Endothelial cell of umbilical vein (primary cell): ENCODE measurements around the gene TSPEAR.

Experiments
- MYC ChIP-seq: IDR thresholded peaks from one replicate; pipeline ENCODE4 v1.6.1; 2011; ENCODE audit warnings: mild to moderate bottlenecking, low read depth, low read length
- POLR2A ChIP-seq: IDR thresholded peaks from 2 replicates; pipeline ENCODE4 v1.6.1; 2012; ENCODE audit warnings: low read depth, mild to moderate bottlenecking, control low read depth, low read length
- POLR2AphosphoS5 ChIP-seq: IDR thresholded peaks from 2 replicates; pipeline ENCODE4 v1.6.1; 2012; ENCODE audit warnings: low read depth, mild to moderate bottlenecking, control low read depth, low read length, moderate library complexity; ENCODE audit not compliant: insufficient read depth
- TF ChIP-seq, protein P1 (sequence below), 2 donors: IDR thresholded peaks; 1 replicate in 1 of 2; 2 replicates in 1 of 2; pipeline ENCODE4 v1.5.1; 2011; ENCODE audit warnings: low read length in 2 of 2, mild to moderate bottlenecking in 2 of 2, moderate library complexity in 2 of 2, control low read depth in 1 of 2, inconsistent platforms in 1 of 2, low read depth in 1 of 2; ENCODE audit not compliant: insufficient read depth in 1 of 2; ENCODE audit errors: extremely low read depth in 1 of 2

DNA sequence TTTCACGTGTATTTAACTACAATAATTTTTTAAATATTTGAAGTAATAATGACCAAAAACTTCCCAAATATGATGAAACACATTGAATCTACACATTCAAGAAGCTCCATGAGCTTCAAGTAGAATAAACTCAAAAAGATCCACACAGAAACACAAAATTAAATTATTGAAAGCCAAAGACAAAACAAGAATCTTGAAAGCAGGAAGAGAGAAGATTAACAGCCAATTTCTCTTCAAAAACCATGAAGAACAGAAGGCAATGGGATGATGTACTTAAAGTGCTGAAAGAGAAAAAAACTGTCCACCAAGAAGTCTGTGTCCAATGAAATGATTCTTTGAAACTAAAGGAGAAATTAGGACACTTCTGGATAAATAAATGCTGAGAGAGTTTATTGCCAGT lies 79.3 kb downstream of the TSPEAR start:
- TF ChIP-seq POLR2A, result no peak
- no peak for TF ChIP-seq MYC
- TF ChIP-seq, protein P1, sequence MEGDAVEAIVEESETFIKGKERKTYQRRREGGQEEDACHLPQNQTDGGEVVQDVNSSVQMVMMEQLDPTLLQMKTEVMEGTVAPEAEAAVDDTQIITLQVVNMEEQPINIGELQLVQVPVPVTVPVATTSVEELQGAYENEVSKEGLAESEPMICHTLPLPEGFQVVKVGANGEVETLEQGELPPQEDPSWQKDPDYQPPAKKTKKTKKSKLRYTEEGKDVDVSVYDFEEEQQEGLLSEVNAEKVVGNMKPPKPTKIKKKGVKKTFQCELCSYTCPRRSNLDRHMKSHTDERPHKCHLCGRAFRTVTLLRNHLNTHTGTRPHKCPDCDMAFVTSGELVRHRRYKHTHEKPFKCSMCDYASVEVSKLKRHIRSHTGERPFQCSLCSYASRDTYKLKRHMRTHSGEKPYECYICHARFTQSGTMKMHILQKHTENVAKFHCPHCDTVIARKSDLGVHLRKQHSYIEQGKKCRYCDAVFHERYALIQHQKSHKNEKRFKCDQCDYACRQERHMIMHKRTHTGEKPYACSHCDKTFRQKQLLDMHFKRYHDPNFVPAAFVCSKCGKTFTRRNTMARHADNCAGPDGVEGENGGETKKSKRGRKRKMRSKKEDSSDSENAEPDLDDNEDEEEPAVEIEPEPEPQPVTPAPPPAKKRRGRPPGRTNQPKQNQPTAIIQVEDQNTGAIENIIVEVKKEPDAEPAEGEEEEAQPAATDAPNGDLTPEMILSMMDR (IDR thresholded peaks at IDR 0.05; ENCODE audit: extremely low read depth in 1 of 2, insufficient read depth in 1 of 2, low read depth in 1 of 2, low read length in 2 of 2), result no peak
- TF ChIP-seq POLR2AphosphoS5, result no peak
